HEK293 (cell line): ENCODE measurements around the gene TAS2R16.

ENCODE experiments used
- CTCF ChIA-PET: fragments of 350-600 bp; formaldehyde crosslinking; extraction: SDS; loops from one replicate; lab custom pipeline; 2021; ENCODE audit warnings: antibody characterized with exemption; lab: Yijun Ruan, JAX
- POLR2A ChIA-PET: fragments of 300-600 bp; formaldehyde crosslinking; extraction: SDS; loops from one replicate; lab custom pipeline; 2020; ENCODE audit warnings: antibody characterized with exemption, inconsistent platforms; lab: Yijun Ruan, JAX
- H3K27ac ChIP-seq: fragments of 200-500 bp; sonication (Bioruptor generic); 2 replicates; pipeline ENCODE4 v1.5.1; 2014; ENCODE audit warnings: low read depth, low read length, control low read depth, inconsistent platforms; ENCODE audit errors: extremely low read depth
- H3K36me3 ChIP-seq, 2 experiments: fragments of 200-500 bp in 1 of 2; sonication (Bioruptor generic) in 1 of 2; 1 replicate in 1 of 2; 2 replicates in 1 of 2; pipeline ENCODE4 v1.5.1; 2014 to 2017; ENCODE audit warnings: inconsistent platforms in 2 of 2, low read length in 2 of 2; ENCODE audit not compliant: control insufficient read depth in 2 of 2, insufficient read depth in 1 of 2
- H3K4me1 ChIP-seq: fragments of 200-500 bp; sonication (Bioruptor generic); 2 replicates; pipeline ENCODE4 v1.5.1; 2014; ENCODE audit warnings: mild to moderate bottlenecking, low read length, inconsistent platforms; ENCODE audit not compliant: control insufficient read depth, insufficient read depth
- H3K4me3 ChIP-seq: 2 replicates; pipeline ENCODE4 v1.5.1; 2011; ENCODE audit warnings: low read depth, mild to moderate bottlenecking, control low read depth, low read length, moderate library complexity
- H3K9me3 ChIP-seq: fragments of 200-500 bp; sonication (Bioruptor generic); 2 replicates; pipeline ENCODE4 v1.5.1; 2014; ENCODE audit warnings: low read depth, low read length, inconsistent platforms; ENCODE audit not compliant: control insufficient read depth, insufficient read depth
- BCL11B ChIP-seq: fragments of 450-650 bp; formaldehyde crosslinking; IDR thresholded peaks from 2 replicates; pipeline ENCODE4 v1.5.1; 2016; ENCODE audit warnings: low read depth, missing biosample characterization, missing genetic modification characterization
- FEZF1 ChIP-seq: fragments of 450-650 bp; formaldehyde crosslinking; IDR thresholded peaks from 2 replicates; pipeline ENCODE4 v1.5.1; 2016; ENCODE audit warnings: missing biosample characterization, missing genetic modification characterization
- GLIS1 ChIP-seq: fragments of 450-650 bp; formaldehyde crosslinking; IDR thresholded peaks from 2 replicates; pipeline ENCODE4 v1.5.1; 2016; ENCODE audit warnings: missing biosample characterization, missing genetic modification characterization
- IKZF3 ChIP-seq: fragments of 450-650 bp; IDR thresholded peaks from 2 replicates; pipeline ENCODE4 v1.5.0; 2018; ENCODE audit warnings: missing biosample characterization, mild to moderate bottlenecking, missing genetic modification characterization, moderate library complexity
- ZFP69B ChIP-seq: fragments of 450-650 bp; formaldehyde crosslinking; IDR thresholded peaks from 2 replicates; pipeline ENCODE4 v1.5.1; 2016; ENCODE audit warnings: missing biosample characterization, missing genetic modification characterization
- ZNF140 ChIP-seq: fragments of 450-650 bp; formaldehyde crosslinking; IDR thresholded peaks from 2 replicates; pipeline ENCODE4 v1.5.1; 2016; ENCODE audit warnings: missing biosample characterization, missing genetic modification characterization
- ZNF18 ChIP-seq: fragments of 450-650 bp; formaldehyde crosslinking; IDR thresholded peaks from 2 replicates; pipeline ENCODE4 v1.5.1; 2016; ENCODE audit warnings: missing biosample characterization, missing genetic modification characterization
- ZNF24 ChIP-seq: fragments of 450-650 bp; formaldehyde crosslinking; IDR thresholded peaks from 2 replicates; pipeline ENCODE4 v1.5.1; 2016; ENCODE audit warnings: missing biosample characterization, missing genetic modification characterization
- ZNF248 ChIP-seq: fragments of 450-650 bp; formaldehyde crosslinking; IDR thresholded peaks from 2 replicates; pipeline ENCODE4 v1.5.1; 2017; ENCODE audit warnings: missing biosample characterization, missing genetic modification characterization
- ZNF350 ChIP-seq: fragments of 450-650 bp; formaldehyde crosslinking; IDR thresholded peaks from 2 replicates; pipeline ENCODE4 v1.5.0; 2017; ENCODE audit warnings: missing biosample characterization, mild to moderate bottlenecking, missing genetic modification characterization
- ZNF366 ChIP-seq: fragments of 450-650 bp; formaldehyde crosslinking; conservative IDR thresholded peaks from 2 replicates; pipeline ENCODE4 v1.5.1; 2016; ENCODE audit warnings: missing biosample characterization, missing genetic modification characterization
- ZNF394 ChIP-seq: fragments of 450-650 bp; formaldehyde crosslinking; IDR thresholded peaks from 2 replicates; pipeline ENCODE4 v1.5.1; 2016; ENCODE audit warnings: missing biosample characterization, missing genetic modification characterization, mild to moderate bottlenecking, moderate library complexity, borderline replicate concordance
- ZNF426 ChIP-seq: fragments of 450-650 bp; formaldehyde crosslinking; IDR thresholded peaks from 2 replicates; pipeline ENCODE4 v1.5.1; 2017; ENCODE audit warnings: missing biosample characterization, missing genetic modification characterization, mild to moderate bottlenecking, inconsistent platforms, moderate library complexity
- ZNF76 ChIP-seq: fragments of 450-650 bp; formaldehyde crosslinking; IDR thresholded peaks from 2 replicates; pipeline ENCODE4; 2016; ENCODE audit warnings: low read depth, missing biosample characterization, missing genetic modification characterization, borderline replicate concordance
- ZNF791 ChIP-seq: fragments of 450-650 bp; formaldehyde crosslinking; IDR thresholded peaks from 2 replicates; pipeline ENCODE4 v1.5.1; 2016; ENCODE audit warnings: missing biosample characterization, missing genetic modification characterization
- ZNF837 ChIP-seq: fragments of 450-650 bp; formaldehyde crosslinking; IDR thresholded peaks from 2 replicates; pipeline ENCODE4 v1.5.1; 2016; ENCODE audit warnings: missing biosample characterization, missing genetic modification characterization
- ZSCAN23 ChIP-seq: fragments of 450-650 bp; formaldehyde crosslinking; IDR thresholded peaks from 2 replicates; pipeline ENCODE4 v1.5.1; 2016; ENCODE audit warnings: missing biosample characterization, missing genetic modification characterization
- ZSCAN4 ChIP-seq: fragments of 450-650 bp; formaldehyde crosslinking; IDR thresholded peaks from 2 replicates; pipeline ENCODE4 v1.5.1; 2017; ENCODE audit warnings: missing biosample characterization, missing genetic modification characterization
- TF ChIP-seq, protein P1 (sequence below): fragments of 450-650 bp; formaldehyde crosslinking; IDR thresholded peaks from 2 replicates; pipeline ENCODE4 v1.5.1; 2016; ENCODE audit warnings: missing biosample characterization, missing genetic modification characterization
- TF ChIP-seq, protein P2 (sequence below): fragments of 450-650 bp; formaldehyde crosslinking; IDR thresholded peaks from 2 replicates; pipeline ENCODE4 v1.5.1; 2016; ENCODE audit warnings: missing biosample characterization, missing genetic modification characterization

The TAS2R16 gene

GRCh38 chr7:122970740-122971725 is 24.5 kb downstream of the TAS2R16 start:
- Histone ChIP-seq H3K9me3 (no peaks in the 10 kb centered on the region), H3K4me3 (no peak overlapping the region), H3K4me1 (no peaks in the 10 kb centered on the region; the same call in 1 of the 2 replicates), H3K27ac (no peak overlapping the region)
- CTCF ChIA-PET = interaction anchor here (0.5 to 0.9 kb wide), 3 partner anchors 10 to 31 kb away, joined by 3 read pairs; no protein-coding TSS in a partner anchor
- no peak for TF ChIP-seq ZNF18 (tag by site-specific recombination)
- TF ChIP-seq ZNF791 (tag by site-specific recombination) = no peak
- no peak for TF ChIP-seq ZNF76 (tag by site-specific recombination)
- TF ChIP-seq GLIS1 = no peak
- no peak for TF ChIP-seq ZNF24 (tag by site-specific recombination)
- TF ChIP-seq ZNF366 (tag by site-specific recombination) = peak; percentile 66
- TF ChIP-seq ZNF426 (tag by site-specific recombination) = no peak
- TF ChIP-seq, all 188 proteins: peak for 1
- POLR2A ChIA-PET = no interaction called here
- no peaks in the 10 kb centered on the region for H3K36me3 ChIP-seq

DNA sequence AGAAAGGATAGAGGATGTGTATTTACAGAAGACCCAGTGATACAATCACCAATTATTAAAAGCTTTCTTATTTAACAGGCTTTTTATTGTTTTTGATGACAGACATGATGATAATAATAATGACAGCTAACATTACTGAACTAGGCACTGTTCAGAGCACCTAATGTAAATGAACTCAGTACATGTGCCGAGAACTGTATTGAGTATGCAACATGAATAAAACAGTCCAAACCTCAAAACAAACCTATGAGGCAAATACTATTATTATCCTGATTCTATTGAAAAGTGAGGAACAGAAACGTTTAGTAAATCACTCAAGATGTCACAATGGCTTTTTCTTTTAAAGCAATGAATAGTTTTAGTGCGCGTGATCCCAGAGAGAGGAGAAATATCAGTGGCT is 27.1 kb downstream of the TAS2R16 start:
- ChIA-PET CTCF (interaction anchor here (0.6 kb wide), 1 partner anchor 430 kb away, joined by 3 read pairs; no protein-coding TSS in a partner anchor), POLR2A (no interaction called here)
- no peaks in the 10 kb centered on the region for H3K36me3 ChIP-seq
- H3K9me3 ChIP-seq = no peaks in the 10 kb centered on the region
- peaks cover 8% of the 10 kb centered on the region for H3K4me1 ChIP-seq
- no peak overlapping the region for H3K27ac ChIP-seq
- H3K4me3 ChIP-seq = no peak overlapping the region
- no peak for TF ChIP-seq ZNF350 (tag by site-specific recombination)
- TF ChIP-seq ZNF248 (tag by site-specific recombination) = no peak
- TF ChIP-seq, protein P1, sequence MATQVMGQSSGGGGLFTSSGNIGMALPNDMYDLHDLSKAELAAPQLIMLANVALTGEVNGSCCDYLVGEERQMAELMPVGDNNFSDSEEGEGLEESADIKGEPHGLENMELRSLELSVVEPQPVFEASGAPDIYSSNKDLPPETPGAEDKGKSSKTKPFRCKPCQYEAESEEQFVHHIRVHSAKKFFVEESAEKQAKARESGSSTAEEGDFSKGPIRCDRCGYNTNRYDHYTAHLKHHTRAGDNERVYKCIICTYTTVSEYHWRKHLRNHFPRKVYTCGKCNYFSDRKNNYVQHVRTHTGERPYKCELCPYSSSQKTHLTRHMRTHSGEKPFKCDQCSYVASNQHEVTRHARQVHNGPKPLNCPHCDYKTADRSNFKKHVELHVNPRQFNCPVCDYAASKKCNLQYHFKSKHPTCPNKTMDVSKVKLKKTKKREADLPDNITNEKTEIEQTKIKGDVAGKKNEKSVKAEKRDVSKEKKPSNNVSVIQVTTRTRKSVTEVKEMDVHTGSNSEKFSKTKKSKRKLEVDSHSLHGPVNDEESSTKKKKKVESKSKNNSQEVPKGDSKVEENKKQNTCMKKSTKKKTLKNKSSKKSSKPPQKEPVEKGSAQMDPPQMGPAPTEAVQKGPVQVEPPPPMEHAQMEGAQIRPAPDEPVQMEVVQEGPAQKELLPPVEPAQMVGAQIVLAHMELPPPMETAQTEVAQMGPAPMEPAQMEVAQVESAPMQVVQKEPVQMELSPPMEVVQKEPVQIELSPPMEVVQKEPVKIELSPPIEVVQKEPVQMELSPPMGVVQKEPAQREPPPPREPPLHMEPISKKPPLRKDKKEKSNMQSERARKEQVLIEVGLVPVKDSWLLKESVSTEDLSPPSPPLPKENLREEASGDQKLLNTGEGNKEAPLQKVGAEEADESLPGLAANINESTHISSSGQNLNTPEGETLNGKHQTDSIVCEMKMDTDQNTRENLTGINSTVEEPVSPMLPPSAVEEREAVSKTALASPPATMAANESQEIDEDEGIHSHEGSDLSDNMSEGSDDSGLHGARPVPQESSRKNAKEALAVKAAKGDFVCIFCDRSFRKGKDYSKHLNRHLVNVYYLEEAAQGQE (tag by site-specific recombination) = no peak
- no peak for TF ChIP-seq ZSCAN23 (tag by site-specific recombination)
- no peak for TF ChIP-seq ZNF837 (tag by site-specific recombination)
- TF ChIP-seq, protein P2, sequence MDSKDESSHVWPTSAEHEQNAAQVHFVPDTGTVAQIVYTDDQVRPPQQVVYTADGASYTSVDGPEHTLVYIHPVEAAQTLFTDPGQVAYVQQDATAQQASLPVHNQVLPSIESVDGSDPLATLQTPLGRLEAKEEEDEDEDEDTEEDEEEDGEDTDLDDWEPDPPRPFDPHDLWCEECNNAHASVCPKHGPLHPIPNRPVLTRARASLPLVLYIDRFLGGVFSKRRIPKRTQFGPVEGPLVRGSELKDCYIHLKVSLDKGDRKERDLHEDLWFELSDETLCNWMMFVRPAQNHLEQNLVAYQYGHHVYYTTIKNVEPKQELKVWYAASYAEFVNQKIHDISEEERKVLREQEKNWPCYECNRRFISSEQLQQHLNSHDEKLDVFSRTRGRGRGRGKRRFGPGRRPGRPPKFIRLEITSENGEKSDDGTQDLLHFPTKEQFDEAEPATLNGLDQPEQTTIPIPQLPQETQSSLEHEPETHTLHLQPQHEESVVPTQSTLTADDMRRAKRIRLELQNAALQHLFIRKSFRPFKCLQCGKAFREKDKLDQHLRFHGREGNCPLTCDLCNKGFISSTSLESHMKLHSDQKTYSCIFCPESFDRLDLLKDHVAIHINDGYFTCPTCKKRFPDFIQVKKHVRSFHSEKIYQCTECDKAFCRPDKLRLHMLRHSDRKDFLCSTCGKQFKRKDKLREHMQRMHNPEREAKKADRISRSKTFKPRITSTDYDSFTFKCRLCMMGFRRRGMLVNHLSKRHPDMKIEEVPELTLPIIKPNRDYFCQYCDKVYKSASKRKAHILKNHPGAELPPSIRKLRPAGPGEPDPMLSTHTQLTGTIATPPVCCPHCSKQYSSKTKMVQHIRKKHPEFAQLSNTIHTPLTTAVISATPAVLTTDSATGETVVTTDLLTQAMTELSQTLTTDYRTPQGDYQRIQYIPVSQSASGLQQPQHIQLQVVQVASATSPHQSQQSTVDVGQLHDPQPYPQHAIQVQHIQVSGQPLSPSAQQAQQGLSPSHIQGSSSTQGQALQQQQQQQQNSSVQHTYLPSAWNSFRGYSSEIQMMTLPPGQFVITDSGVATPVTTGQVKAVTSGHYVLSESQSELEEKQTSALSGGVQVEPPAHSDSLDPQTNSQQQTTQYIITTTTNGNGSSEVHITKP = no peak
- no peak for TF ChIP-seq ZNF394
- no peak for TF ChIP-seq BCL11B (tag by site-specific recombination)
- TF ChIP-seq FEZF1 (tag by site-specific recombination) = no peak
- no peak for TF ChIP-seq ZNF140 (tag by site-specific recombination)
- no peak for TF ChIP-seq ZSCAN4 (tag by site-specific recombination)
- no peak for TF ChIP-seq ZFP69B (tag by site-specific recombination)
- no peak for TF ChIP-seq IKZF3 (tag by site-specific recombination)
